H1 (cell line): ENCODE measurements around the gene KIF13A. TPM values are rescaled to one million over a fixed set of nuclear protein-coding genes. Genes with fewer than 3 reads are reported as not detected.

ENCODE experiments used
- CBX8 ChIP-seq: fragments of 300-800, 300-1000 bp; sonication (generic); IDR thresholded peaks from 2 replicates; pipeline ENCODE4 v1.7.1; 2016; ENCODE audit warnings: low read depth, low read length, borderline replicate concordance
- HDAC6 ChIP-seq: IDR thresholded peaks from one replicate; pipeline ENCODE4 v1.7.1; 2012; ENCODE audit warnings: low read depth, mild to moderate bottlenecking, inconsistent platforms, low read length, moderate library complexity
- SP2 ChIP-seq: IDR thresholded peaks from 2 replicates; pipeline ENCODE4 v1.6.1; 2012; ENCODE audit warnings: mild to moderate bottlenecking, low read length, inconsistent platforms
- polyA plus RNA-seq, 7 experiments: library from polyadenylated mRNA; depleted of rRNA in 3 of 7; stranded (reverse) in 5 of 7; unstranded in 2 of 7; fragments of >200 nt in 5 of 7; fragments of 200-250 nt in 2 of 7; gene quantifications; 1 replicate in 5 of 7; 2 replicates in 1 of 7; 4 replicates in 1 of 7; pipeline versions ENCODE4 v1.2.1 to v1.2.3, GENCODE V29; 2011 to 2013; ENCODE audit warnings: missing spikeins in 2 of 7, mixed read lengths in 2 of 7
- total RNA-seq: library from RNA; stranded (reverse); fragmentation: NEBNext Ultra II Directional; extraction: Animal tissue kit (Norgen Biotek cat#: 25700); gene quantifications from 2 replicates; pipeline ENCODE4 v1.2.1, GENCODE V29; 2021

KIF13A gene
- total and polyA plus RNA-seq, 2 of the 8 experiments (the other 6 are each of a cell fraction or from before 2014, with no cell fraction given): 14.7 to 40.8 TPM

DNA sequence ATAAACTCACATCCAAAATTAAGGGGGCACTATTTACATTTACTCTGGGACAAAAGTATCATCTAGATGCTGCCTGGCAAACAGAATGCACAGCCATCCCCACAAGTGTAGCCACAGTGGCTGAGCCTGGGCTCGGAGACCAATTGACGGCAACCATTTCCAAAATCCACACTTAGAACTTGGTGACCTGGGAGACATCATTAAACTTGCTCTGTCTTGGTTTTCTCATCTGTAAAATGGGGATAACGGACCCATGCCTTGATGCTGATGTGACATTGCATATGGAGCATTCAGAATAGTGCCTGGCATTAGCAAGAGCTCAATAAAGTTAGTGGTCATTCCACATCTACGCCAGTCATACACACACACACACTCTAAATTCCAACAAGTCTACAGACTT, 140.7 kb downstream of the KIF13A start (continued):
- no peak for TF ChIP-seq HDAC6
- TF ChIP-seq SP2: no peak
- TF ChIP-seq CBX8: no peak
